ENCODE results near the gene CD7.
A peak's percentile ranks its signal among the peaks of the same experiment; 100 is the strongest.

The CD7 gene

GRCh38 chr17:82313195-82314011 is 4.0 kb downstream of the CD7 start:
- H3K27ac ChIP-seq: no peak overlapping the region
- no peak for DNase-seq
- no peak for TF ChIP-seq CTCF (IDR thresholded peaks at IDR 0.05; ENCODE audit: low read depth, low read length)

GRCh38 chr17:82311971-82312370 is 5.4 kb downstream of the CD7 start:
- Histone ChIP-seq H3K27me3 (ENCODE audit: insufficient read depth, low read depth, severe bottlenecking) (no peaks in the 10 kb centered on the region), H3K9me3 (ENCODE audit: severe bottlenecking) (no peaks in the 10 kb centered on the region), H3K4me3 (ENCODE audit: low read depth, low read length) (no peak overlapping the region), H3K36me3 (no peaks in the 10 kb centered on the region), H3K27ac (no peak overlapping the region)
- DNase-seq: no peak
- no peak for TF ChIP-seq CTCF (IDR thresholded peaks at IDR 0.05; ENCODE audit: low read depth, low read length)

More at GRCh38 chr17:82313195-82314011, 4.0 kb downstream of the CD7 start:
- no peaks in the 10 kb centered on the region for H3K36me3 ChIP-seq
- no peaks in the 10 kb centered on the region for H3K9me3 ChIP-seq (ENCODE audit: severe bottlenecking)
- no peaks in the 10 kb centered on the region for H3K27me3 ChIP-seq (ENCODE audit: insufficient read depth, low read depth, severe bottlenecking)
- H3K4me3 ChIP-seq (ENCODE audit: low read depth, low read length): no peak overlapping the region

- no peak for TF ChIP-seq CTCF (IDR thresholded peaks at IDR 0.05; ENCODE audit: low read depth, low read length)
- DNase-seq: no peak
- Histone ChIP-seq H3K4me3 (ENCODE audit: low read depth, low read length) (no peak overlapping the region), H3K27me3 (ENCODE audit: insufficient read depth, low read depth, severe bottlenecking) (no peaks in the 10 kb centered on the region), H3K36me3 (no peaks in the 10 kb centered on the region), H3K9me3 (ENCODE audit: severe bottlenecking) (no peaks in the 10 kb centered on the region), H3K27ac (no peak overlapping the region)
These were observed 6.5 kb downstream of the CD7 start for GRCh38 chr17:82310877-82311276.

GRCh38 chr17:82309656-82310570 is 7.5 kb downstream of the CD7 start:
- TF ChIP-seq CTCF (IDR thresholded peaks at IDR 0.05; ENCODE audit: low read depth, low read length): no peak

GRCh38 chr17:82305727-82306300 is 11.6 kb downstream of the CD7 start:
- H3K27me3 ChIP-seq (ENCODE audit: insufficient read depth, low read depth, severe bottlenecking): no peaks in the 10 kb centered on the region
- H3K4me3 ChIP-seq (ENCODE audit: low read depth, low read length): no peak overlapping the region
- peak overlapping the region; percentile 72; the same call in 1 of the 2 replicates for H3K27ac ChIP-seq
- no peaks in the 10 kb centered on the region for H3K9me3 ChIP-seq (ENCODE audit: severe bottlenecking)
- no peaks in the 10 kb centered on the region for H3K36me3 ChIP-seq
- no peak for TF ChIP-seq CTCF (IDR thresholded peaks at IDR 0.05; ENCODE audit: low read depth, low read length)
- DNase-seq: no peak

More at GRCh38 chr17:82309656-82310570, 7.5 kb downstream of the CD7 start:
- H3K36me3 ChIP-seq: no peaks in the 10 kb centered on the region
- H3K27me3 ChIP-seq (ENCODE audit: insufficient read depth, low read depth, severe bottlenecking): no peaks in the 10 kb centered on the region
- DNase-seq: no peak
- no peaks in the 10 kb centered on the region for H3K9me3 ChIP-seq (ENCODE audit: severe bottlenecking)
- no peak overlapping the region for H3K4me3 ChIP-seq (ENCODE audit: low read depth, low read length)
- H3K27ac ChIP-seq: no peak overlapping the region
